ENCODE measurements around the gene CORO2B.
A peak's percentile ranks its signal among the peaks of the same experiment; 100 is the strongest.

CORO2B gene

GRCh38 chr15:68704496-68705021 lies 125.8 kb downstream of the CORO2B start:
- peak; percentile 15 for DNase-seq (ENCODE audit: low read depth, low spot score)
- Histone ChIP-seq H3K9ac (ENCODE audit: insufficient read length, low read depth) (no peak overlapping the region), H3K36me3 (ENCODE audit: insufficient read depth, insufficient read length, low read length) (no peaks in the 10 kb centered on the region), H3K4me1 (ENCODE audit: insufficient read depth, insufficient read length) (peaks cover 7% of the 10 kb centered on the region), H3K27me3 (ENCODE audit: insufficient read depth, insufficient read length) (no peaks in the 10 kb centered on the region), H3K4me3 (ENCODE audit: insufficient read length, low read depth) (no peak overlapping the region), H3K9me3 (ENCODE audit: insufficient read depth, low read length) (no peaks in the 10 kb centered on the region)
- TF ChIP-seq SUZ12 (IDR thresholded peaks at IDR 0.05; ENCODE audit: extremely low read depth, insufficient read depth, insufficient read length) (no peak), ZNF274 (IDR thresholded peaks at IDR 0.05; ENCODE audit: low read depth, low read length) (no peak), YY1 (IDR thresholded peaks at IDR 0.05; ENCODE audit: insufficient read depth, insufficient read length) (no peak)

- no peak for DNase-seq (ENCODE audit: low read depth, low spot score)
- TF ChIP-seq SUZ12 (IDR thresholded peaks at IDR 0.05; ENCODE audit: extremely low read depth, insufficient read depth, insufficient read length) (no peak), YY1 (IDR thresholded peaks at IDR 0.05; ENCODE audit: insufficient read depth, insufficient read length) (no peak), ZNF274 (IDR thresholded peaks at IDR 0.05; ENCODE audit: low read depth, low read length) (no peak)
Measured at GRCh38 chr15:68706256-68706655, 127.5 kb downstream of the CORO2B start.

GRCh38 chr15:68706931-68707330 lies 128.1 kb downstream of the CORO2B start:
- Histone ChIP-seq H3K9me3 (ENCODE audit: insufficient read depth, low read length) (no peaks in the 10 kb centered on the region), H3K27me3 (ENCODE audit: insufficient read depth, insufficient read length) (no peaks in the 10 kb centered on the region), H3K4me3 (ENCODE audit: insufficient read length, low read depth) (no peak overlapping the region), H3K36me3 (ENCODE audit: insufficient read depth, insufficient read length, low read length) (peaks cover 5% of the 10 kb centered on the region), H3K9ac (ENCODE audit: insufficient read length, low read depth) (no peak overlapping the region), H3K4me1 (ENCODE audit: insufficient read depth, insufficient read length) (no peaks in the 10 kb centered on the region)
- DNase-seq (ENCODE audit: low read depth, low spot score): no peak
- no peak for TF ChIP-seq ZNF274 (IDR thresholded peaks at IDR 0.05; ENCODE audit: low read depth, low read length)
- no peak for TF ChIP-seq SUZ12 (IDR thresholded peaks at IDR 0.05; ENCODE audit: extremely low read depth, insufficient read depth, insufficient read length)
- TF ChIP-seq YY1 (IDR thresholded peaks at IDR 0.05; ENCODE audit: insufficient read depth, insufficient read length): no peak

More at GRCh38 chr15:68706256-68706655, 127.5 kb downstream of the CORO2B start:
- Histone ChIP-seq H3K9me3 (ENCODE audit: insufficient read depth, low read length) (no peaks in the 10 kb centered on the region), H3K27me3 (ENCODE audit: insufficient read depth, insufficient read length) (no peaks in the 10 kb centered on the region), H3K4me1 (ENCODE audit: insufficient read depth, insufficient read length) (no peaks in the 10 kb centered on the region), H3K4me3 (ENCODE audit: insufficient read length, low read depth) (no peak overlapping the region), H3K9ac (ENCODE audit: insufficient read length, low read depth) (no peak overlapping the region), H3K36me3 (ENCODE audit: insufficient read depth, insufficient read length, low read length) (no peaks in the 10 kb centered on the region)

GRCh38 chr15:68707386-68707785 lies 128.6 kb downstream of the CORO2B start:
- no peak overlapping the region for H3K9ac ChIP-seq (ENCODE audit: insufficient read length, low read depth)
- no peaks in the 10 kb centered on the region for H3K9me3 ChIP-seq (ENCODE audit: insufficient read depth, low read length)
- no peaks in the 10 kb centered on the region for H3K27me3 ChIP-seq (ENCODE audit: insufficient read depth, insufficient read length)
- H3K4me3 ChIP-seq (ENCODE audit: insufficient read length, low read depth): no peak overlapping the region
- no peaks in the 10 kb centered on the region for H3K4me1 ChIP-seq (ENCODE audit: insufficient read depth, insufficient read length)
- TF ChIP-seq SUZ12 (IDR thresholded peaks at IDR 0.05; ENCODE audit: extremely low read depth, insufficient read depth, insufficient read length) (no peak), YY1 (IDR thresholded peaks at IDR 0.05; ENCODE audit: insufficient read depth, insufficient read length) (no peak), ZNF274 (IDR thresholded peaks at IDR 0.05; ENCODE audit: low read depth, low read length) (no peak)
- DNase-seq (ENCODE audit: low read depth, low spot score): no peak
- H3K36me3 ChIP-seq (ENCODE audit: insufficient read depth, insufficient read length, low read length): peaks cover 5% of the 10 kb centered on the region

GRCh38 chr15:68709876-68710275 lies 131.1 kb downstream of the CORO2B start:
- H3K4me3 ChIP-seq (ENCODE audit: insufficient read length, low read depth): no peak overlapping the region
- no peaks in the 10 kb centered on the region for H3K9me3 ChIP-seq (ENCODE audit: insufficient read depth, low read length)
- no peaks in the 10 kb centered on the region for H3K4me1 ChIP-seq (ENCODE audit: insufficient read depth, insufficient read length)
- TF ChIP-seq ZNF274 (IDR thresholded peaks at IDR 0.05; ENCODE audit: low read depth, low read length): no peak
- peaks cover 5% of the 10 kb centered on the region for H3K36me3 ChIP-seq (ENCODE audit: insufficient read depth, insufficient read length, low read length)
- DNase-seq (ENCODE audit: low read depth, low spot score): no peak
- no peak overlapping the region for H3K9ac ChIP-seq (ENCODE audit: insufficient read length, low read depth)
- H3K27me3 ChIP-seq (ENCODE audit: insufficient read depth, insufficient read length): no peaks in the 10 kb centered on the region

- Histone ChIP-seq H3K9me3 (ENCODE audit: insufficient read depth, low read length) (no peaks in the 10 kb centered on the region), H3K9ac (ENCODE audit: insufficient read length, low read depth) (no peak overlapping the region), H3K27me3 (ENCODE audit: insufficient read depth, insufficient read length) (no peaks in the 10 kb centered on the region), H3K36me3 (ENCODE audit: insufficient read depth, insufficient read length, low read length) (peaks cover 5% of the 10 kb centered on the region), H3K4me1 (ENCODE audit: insufficient read depth, insufficient read length) (no peaks in the 10 kb centered on the region), H3K4me3 (ENCODE audit: insufficient read length, low read depth) (no peak overlapping the region)
- TF ChIP-seq ZNF274 (IDR thresholded peaks at IDR 0.05; ENCODE audit: low read depth, low read length) (no peak), YY1 (IDR thresholded peaks at IDR 0.05; ENCODE audit: insufficient read depth, insufficient read length) (no peak), SUZ12 (IDR thresholded peaks at IDR 0.05; ENCODE audit: extremely low read depth, insufficient read depth, insufficient read length) (no peak)
- no peak for DNase-seq (ENCODE audit: low read depth, low spot score)
Measured at GRCh38 chr15:68710536-68710935, 131.7 kb downstream of the CORO2B start.

GRCh38 chr15:68711406-68711805 lies 132.6 kb downstream of the CORO2B start:
- Histone ChIP-seq H3K4me1 (ENCODE audit: insufficient read depth, insufficient read length) (no peaks in the 10 kb centered on the region), H3K4me3 (ENCODE audit: insufficient read length, low read depth) (no peak overlapping the region), H3K9ac (ENCODE audit: insufficient read length, low read depth) (no peak overlapping the region), H3K9me3 (ENCODE audit: insufficient read depth, low read length) (no peaks in the 10 kb centered on the region), H3K27me3 (ENCODE audit: insufficient read depth, insufficient read length) (no peaks in the 10 kb centered on the region), H3K36me3 (ENCODE audit: insufficient read depth, insufficient read length, low read length) (peaks cover 5% of the 10 kb centered on the region)
- TF ChIP-seq YY1 (IDR thresholded peaks at IDR 0.05; ENCODE audit: insufficient read depth, insufficient read length) (no peak), ZNF274 (IDR thresholded peaks at IDR 0.05; ENCODE audit: low read depth, low read length) (no peak)
- no peak for DNase-seq (ENCODE audit: low read depth, low spot score)

GRCh38 chr15:68712886-68713285 lies 134.1 kb downstream of the CORO2B start:
- Histone ChIP-seq H3K27me3 (ENCODE audit: insufficient read depth, insufficient read length) (no peaks in the 10 kb centered on the region), H3K9ac (ENCODE audit: insufficient read length, low read depth) (no peak overlapping the region), H3K9me3 (ENCODE audit: insufficient read depth, low read length) (no peaks in the 10 kb centered on the region), H3K4me1 (ENCODE audit: insufficient read depth, insufficient read length) (no peaks in the 10 kb centered on the region), H3K36me3 (ENCODE audit: insufficient read depth, insufficient read length, low read length) (peaks cover 5% of the 10 kb centered on the region), H3K4me3 (ENCODE audit: insufficient read length, low read depth) (no peak overlapping the region)
- DNase-seq (ENCODE audit: low read depth, low spot score): no peak
- no peak for TF ChIP-seq YY1 (IDR thresholded peaks at IDR 0.05; ENCODE audit: insufficient read depth, insufficient read length)
- TF ChIP-seq SUZ12 (IDR thresholded peaks at IDR 0.05; ENCODE audit: extremely low read depth, insufficient read depth, insufficient read length): no peak
- TF ChIP-seq ZNF274 (IDR thresholded peaks at IDR 0.05; ENCODE audit: low read depth, low read length): no peak

Data from NT2/D1 (cell line).